ENCODE data around the gene PSMF1. TPM values are rescaled to one million over a fixed set of nuclear protein-coding genes. Genes with fewer than 3 reads are reported as not detected.

Gene PSMF1
- total RNA-seq, 1 experiment from 2014 or later: 153 TPM

DNA sequence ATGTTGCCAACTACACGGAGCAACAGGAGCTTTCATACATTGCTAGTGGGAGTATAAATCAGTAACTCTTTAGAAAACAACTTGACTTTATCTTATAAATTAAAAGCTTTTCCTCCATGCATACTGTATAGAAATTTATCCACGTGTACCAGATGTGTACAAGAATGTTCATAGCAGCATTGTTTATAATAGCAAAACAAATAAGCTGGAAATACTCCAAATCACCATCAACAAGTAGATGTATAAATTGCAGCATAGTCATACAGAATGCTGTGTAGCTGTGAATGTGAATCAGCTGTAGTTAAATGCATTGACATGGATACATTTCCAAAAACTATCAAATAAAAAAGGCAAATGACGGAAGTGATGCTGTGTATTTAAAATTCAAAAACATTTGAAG, 6.0 kb downstream of the PSMF1 start:
- Histone ChIP-seq H3K9me2 (ENCODE audit: insufficient read depth) (no peaks in the 10 kb centered on the region), H3K79me2 (ENCODE audit: insufficient read depth, low read length) (peaks cover 72% of the 10 kb centered on the region), H2AFZ (ENCODE audit: low read depth, low read length, poor library complexity, severe bottlenecking) (no peak overlapping the region), H4K20me1 (ENCODE audit: insufficient read depth) (no peaks in the 10 kb centered on the region; the same call in 1 of the 2 replicates), H3K36me3 (ENCODE audit: control insufficient read depth in 1 of 2, insufficient read depth in 2 of 2, low read length in 2 of 2) (peaks cover 30 to 39% of the 10 kb centered on the region in 2 experiments), H3K27me3 (ENCODE audit: insufficient read depth, low read length) (no peaks in the 10 kb centered on the region), H3K9me3 (ENCODE audit: control insufficient read depth in 1 of 2, insufficient read depth in 1 of 2, low read depth in 1 of 2, low read length in 2 of 2) (no peaks in the 10 kb centered on the region), H3K4me1 (ENCODE audit: control insufficient read depth in 1 of 2, insufficient read depth in 2 of 2, low read length in 2 of 2) (peaks cover 10 to 12% of the 10 kb centered on the region in 2 experiments), H3K4me2 (ENCODE audit: low read length) (no peak overlapping the region), H3K27ac (ENCODE audit: low read depth, low read length) (no peak overlapping the region), H3K4me3 (replicated peaks in 1 of 2; ENCODE audit: low read depth in 1 of 2, low read length in 2 of 2) (no peak overlapping the region), H3K9ac (ENCODE audit: low read length) (no peak overlapping the region)
- intact Hi-C loops (cut with micrococcal nuclease): no loop called here
- CTCF ChIA-PET: interaction anchor here (2.4 kb wide), 1 partner anchor 11 kb away, joined by 6 read pairs; no protein-coding TSS in a partner anchor
- no TSS peak for BruUV-seq (replicated peaks)
- no peak for TF ChIP-seq EZH2 (IDR thresholded peaks at IDR 0.05)
- ATAC-seq (no peak), DNase-seq (ENCODE audit: low read depth, low spot score) (no peak)
- POLR2A ChIA-PET: interaction anchor here (1.2 kb wide), 1 partner anchor 10 kb away, joined by 3 read pairs; no protein-coding TSS in a partner anchor
- RAD21 ChIA-PET (ENCODE audit: low non-redundant PET in 1 of 2, low total read pairs in 2 of 2, uncharacterized antibody in 2 of 2, unreplicated experiment in 2 of 2): no interaction called here

DNA sequence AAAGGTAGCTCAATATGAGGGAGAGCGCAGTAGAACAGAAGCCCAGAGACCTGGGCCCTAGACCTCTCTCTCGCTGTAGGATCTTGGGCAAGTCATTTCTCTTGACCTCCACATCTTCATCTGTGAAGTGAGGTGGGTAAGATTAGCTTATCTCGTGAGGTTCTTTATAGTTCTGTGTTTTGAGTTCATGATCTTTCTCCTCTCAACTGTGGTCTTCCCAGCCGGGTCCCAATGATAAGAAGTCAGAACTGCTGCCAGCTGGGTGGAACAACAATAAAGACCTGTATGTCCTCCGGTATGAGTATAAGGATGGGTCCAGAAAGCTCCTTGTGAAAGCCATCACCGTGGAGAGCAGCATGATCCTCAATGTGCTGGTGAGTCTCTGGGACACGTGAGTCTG, 6.9 kb downstream of the PSMF1 start:
- RAD21 ChIA-PET (ENCODE audit: low non-redundant PET in 1 of 2, low total read pairs in 2 of 2, uncharacterized antibody in 2 of 2, unreplicated experiment in 2 of 2): no interaction called here
- Histone ChIP-seq H3K4me2 (ENCODE audit: low read length) (no peak overlapping the region), H3K9me2 (ENCODE audit: insufficient read depth) (no peaks in the 10 kb centered on the region), H3K27me3 (ENCODE audit: insufficient read depth, low read length) (no peaks in the 10 kb centered on the region), H3K27ac (ENCODE audit: low read depth, low read length) (no peak overlapping the region), H3K9ac (ENCODE audit: low read length) (no peak overlapping the region), H3K4me3 (replicated peaks in 1 of 2; ENCODE audit: low read depth in 1 of 2, low read length in 2 of 2) (no peak overlapping the region), H2AFZ (ENCODE audit: low read depth, low read length, poor library complexity, severe bottlenecking) (no peak overlapping the region), H3K4me1 (ENCODE audit: control insufficient read depth in 1 of 2, insufficient read depth in 2 of 2, low read length in 2 of 2) (peaks cover 2 to 3% of the 10 kb centered on the region in 2 experiments; a peak in 3 of 4 replicates), H3K9me3 (ENCODE audit: control insufficient read depth in 1 of 2, insufficient read depth in 1 of 2, low read depth in 1 of 2, low read length in 2 of 2) (no peaks in the 10 kb centered on the region), H3K79me2 (ENCODE audit: insufficient read depth, low read length) (peaks cover 64% of the 10 kb centered on the region), H3K36me3 (ENCODE audit: control insufficient read depth in 1 of 2, insufficient read depth in 2 of 2, low read length in 2 of 2) (peaks cover 38 to 47% of the 10 kb centered on the region in 2 experiments), H4K20me1 (ENCODE audit: insufficient read depth) (no peaks in the 10 kb centered on the region; the same call in 1 of the 2 replicates)
- POLR2A ChIA-PET: interaction anchor here (1.2 kb wide), 1 partner anchor 11 kb away, joined by 3 read pairs; no protein-coding TSS in a partner anchor
- DNase-seq (ENCODE audit: low read depth, low spot score): no peak
- intact Hi-C loops (cut with micrococcal nuclease): no loop called here
- ATAC-seq: no peak
- BruUV-seq (replicated peaks): no TSS peak
- TF ChIP-seq JUND (IDR thresholded peaks at IDR 0.05) (no peak), ELF1 (IDR thresholded peaks at IDR 0.05; ENCODE audit: borderline replicate concordance, low read depth) (no peak), POLR2AphosphoS5 (IDR thresholded peaks at IDR 0.05; ENCODE audit: low read depth, low read length) (no peak), EZH2 (IDR thresholded peaks at IDR 0.05) (no peak), ZNF274 (IDR thresholded peaks at IDR 0.05; ENCODE audit: low read depth, low read length) (no peak), EZH2phosphoT487 (IDR thresholded peaks at IDR 0.05; ENCODE audit: borderline replicate concordance) (no peak), EGR1 (IDR thresholded peaks at IDR 0.05; ENCODE audit: low read depth) (no peak), TCF7L2 (IDR thresholded peaks at IDR 0.05; ENCODE audit: borderline replicate concordance, extremely low read depth, insufficient read depth, insufficient read length) (no peak)
- TF ChIP-seq, protein P1, sequence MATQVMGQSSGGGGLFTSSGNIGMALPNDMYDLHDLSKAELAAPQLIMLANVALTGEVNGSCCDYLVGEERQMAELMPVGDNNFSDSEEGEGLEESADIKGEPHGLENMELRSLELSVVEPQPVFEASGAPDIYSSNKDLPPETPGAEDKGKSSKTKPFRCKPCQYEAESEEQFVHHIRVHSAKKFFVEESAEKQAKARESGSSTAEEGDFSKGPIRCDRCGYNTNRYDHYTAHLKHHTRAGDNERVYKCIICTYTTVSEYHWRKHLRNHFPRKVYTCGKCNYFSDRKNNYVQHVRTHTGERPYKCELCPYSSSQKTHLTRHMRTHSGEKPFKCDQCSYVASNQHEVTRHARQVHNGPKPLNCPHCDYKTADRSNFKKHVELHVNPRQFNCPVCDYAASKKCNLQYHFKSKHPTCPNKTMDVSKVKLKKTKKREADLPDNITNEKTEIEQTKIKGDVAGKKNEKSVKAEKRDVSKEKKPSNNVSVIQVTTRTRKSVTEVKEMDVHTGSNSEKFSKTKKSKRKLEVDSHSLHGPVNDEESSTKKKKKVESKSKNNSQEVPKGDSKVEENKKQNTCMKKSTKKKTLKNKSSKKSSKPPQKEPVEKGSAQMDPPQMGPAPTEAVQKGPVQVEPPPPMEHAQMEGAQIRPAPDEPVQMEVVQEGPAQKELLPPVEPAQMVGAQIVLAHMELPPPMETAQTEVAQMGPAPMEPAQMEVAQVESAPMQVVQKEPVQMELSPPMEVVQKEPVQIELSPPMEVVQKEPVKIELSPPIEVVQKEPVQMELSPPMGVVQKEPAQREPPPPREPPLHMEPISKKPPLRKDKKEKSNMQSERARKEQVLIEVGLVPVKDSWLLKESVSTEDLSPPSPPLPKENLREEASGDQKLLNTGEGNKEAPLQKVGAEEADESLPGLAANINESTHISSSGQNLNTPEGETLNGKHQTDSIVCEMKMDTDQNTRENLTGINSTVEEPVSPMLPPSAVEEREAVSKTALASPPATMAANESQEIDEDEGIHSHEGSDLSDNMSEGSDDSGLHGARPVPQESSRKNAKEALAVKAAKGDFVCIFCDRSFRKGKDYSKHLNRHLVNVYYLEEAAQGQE (IDR thresholded peaks at IDR 0.05; ENCODE audit: low read depth): no peak
- TF ChIP-seq, protein P2, sequence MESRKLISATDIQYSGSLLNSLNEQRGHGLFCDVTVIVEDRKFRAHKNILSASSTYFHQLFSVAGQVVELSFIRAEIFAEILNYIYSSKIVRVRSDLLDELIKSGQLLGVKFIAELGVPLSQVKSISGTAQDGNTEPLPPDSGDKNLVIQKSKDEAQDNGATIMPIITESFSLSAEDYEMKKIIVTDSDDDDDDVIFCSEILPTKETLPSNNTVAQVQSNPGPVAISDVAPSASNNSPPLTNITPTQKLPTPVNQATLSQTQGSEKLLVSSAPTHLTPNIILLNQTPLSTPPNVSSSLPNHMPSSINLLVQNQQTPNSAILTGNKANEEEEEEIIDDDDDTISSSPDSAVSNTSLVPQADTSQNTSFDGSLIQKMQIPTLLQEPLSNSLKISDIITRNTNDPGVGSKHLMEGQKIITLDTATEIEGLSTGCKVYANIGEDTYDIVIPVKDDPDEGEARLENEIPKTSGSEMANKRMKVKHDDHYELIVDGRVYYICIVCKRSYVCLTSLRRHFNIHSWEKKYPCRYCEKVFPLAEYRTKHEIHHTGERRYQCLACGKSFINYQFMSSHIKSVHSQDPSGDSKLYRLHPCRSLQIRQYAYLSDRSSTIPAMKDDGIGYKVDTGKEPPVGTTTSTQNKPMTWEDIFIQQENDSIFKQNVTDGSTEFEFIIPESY (IDR thresholded peaks at IDR 0.05; ENCODE audit: extremely low read depth, insufficient replicate concordance, low read length): no peak
- TF ChIP-seq, protein P3, sequence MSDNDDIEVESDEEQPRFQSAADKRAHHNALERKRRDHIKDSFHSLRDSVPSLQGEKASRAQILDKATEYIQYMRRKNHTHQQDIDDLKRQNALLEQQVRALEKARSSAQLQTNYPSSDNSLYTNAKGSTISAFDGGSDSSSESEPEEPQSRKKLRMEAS (IDR thresholded peaks at IDR 0.05): no peak
- CTCF ChIA-PET: interaction anchor here (2.4 kb wide), 1 partner anchor 11 kb away, joined by 6 read pairs; no protein-coding TSS in a partner anchor
